Endodermal cell (in vitro differentiated cells): ENCODE results near the gene AMDHD2. TPM values are rescaled to one million over a fixed set of nuclear protein-coding genes. Genes with fewer than 3 reads are reported as not detected.

Source experiments
- DNase-seq: peaks from one replicate; pipeline ENCODE4 v3.0.0-alpha.2; 2017
- H3K27ac ChIP-seq: 2 replicates; pipeline ENCODE4 v1.5.1; 2013; ENCODE audit warnings: mild to moderate bottlenecking, low read depth, low read length, moderate library complexity
- H3K27me3 ChIP-seq: 2 replicates; pipeline ENCODE4 v1.6.1; 2013; ENCODE audit warnings: mild to moderate bottlenecking, low read length, moderate library complexity; ENCODE audit not compliant: insufficient read depth, control insufficient read depth, poor library complexity, severe bottlenecking
- H3K36me3 ChIP-seq: 2 replicates; pipeline ENCODE4 v1.7.0; 2013; ENCODE audit warnings: mild to moderate bottlenecking, low read length, moderate library complexity; ENCODE audit not compliant: control insufficient read depth, insufficient read depth
- H3K4me1 ChIP-seq: one replicate; pipeline ENCODE4 v1.7.0; 2013; ENCODE audit warnings: low read length; ENCODE audit not compliant: control insufficient read depth, insufficient read depth
- H3K4me3 ChIP-seq: 2 replicates; pipeline ENCODE4 v1.5.1; 2013; ENCODE audit warnings: mild to moderate bottlenecking, low read length, moderate library complexity
- H3K9ac ChIP-seq: 2 replicates; pipeline ENCODE4 v1.6.1; 2013; ENCODE audit warnings: mild to moderate bottlenecking, low read length, moderate library complexity; ENCODE audit not compliant: poor library complexity, severe bottlenecking; ENCODE audit errors: extremely low read depth
- H3K9me3 ChIP-seq: 2 replicates; pipeline ENCODE4 v1.6.1; 2013; ENCODE audit warnings: mild to moderate bottlenecking, low read length, moderate library complexity; ENCODE audit not compliant: control insufficient read depth
- H3K27ac Mint-ChIP-seq: 2 replicates; pipeline ENCODE4 v1.8.0; 2020; ENCODE audit warnings: mixed read lengths
- H3K27me3 Mint-ChIP-seq: 2 replicates; pipeline ENCODE4 v1.8.0; 2021; ENCODE audit warnings: mild to moderate bottlenecking, mixed read lengths; ENCODE audit not compliant: insufficient read depth
- H3K36me3 Mint-ChIP-seq: 2 replicates; pipeline ENCODE4 v1.8.0; 2020; ENCODE audit warnings: low read depth, mixed read lengths
- H3K4me1 Mint-ChIP-seq: 2 replicates; pipeline ENCODE4 v1.8.0; 2020; ENCODE audit warnings: mixed read lengths
- H3K4me3 Mint-ChIP-seq: 2 replicates; pipeline ENCODE4 v1.8.0; 2020; ENCODE audit warnings: mild to moderate bottlenecking, moderate library complexity, mixed read lengths
- H3K9me3 Mint-ChIP-seq: 2 replicates; pipeline ENCODE4 v1.8.0; 2020; ENCODE audit warnings: mild to moderate bottlenecking, mixed read lengths
- WGBS, 2 experiments: methylation state at CpG; one replicate each; pipeline versions ENCODE4 v1.1.5 to v1.1.7; 2013; ENCODE audit warnings: missing lambda C conversion rate in 2 of 2, mixed read lengths in 1 of 2; ENCODE audit not compliant: insufficient coverage in 1 of 2, insufficient read length in 1 of 2; 5-methylcytosine and 5-hydroxymethylcytosine counted together
- total RNA-seq, 2 donors: library from RNA; stranded (reverse); fragmentation: NEBNext Ultra II Directional in 1 of 2; extraction: Animal tissue kit (Norgen Biotek cat#: 25700) in 1 of 2; gene quantifications; 2 replicates in 1 of 2; 3 replicates in 1 of 2; pipeline ENCODE4 v1.2.1, GENCODE V29; 2021
- TF ChIP-seq, protein P1 (sequence below): fragments of 200-600 bp; sonication (generic); conservative IDR thresholded peaks from 2 replicates; pipeline ENCODE4 v1.5.0; 2021; ENCODE audit warnings: antibody characterized with exemption, mild to moderate bottlenecking

The AMDHD2 gene
- total RNA-seq, 2 donors from 2014 or later, result 74.6 to 82.2 TPM

DNA sequence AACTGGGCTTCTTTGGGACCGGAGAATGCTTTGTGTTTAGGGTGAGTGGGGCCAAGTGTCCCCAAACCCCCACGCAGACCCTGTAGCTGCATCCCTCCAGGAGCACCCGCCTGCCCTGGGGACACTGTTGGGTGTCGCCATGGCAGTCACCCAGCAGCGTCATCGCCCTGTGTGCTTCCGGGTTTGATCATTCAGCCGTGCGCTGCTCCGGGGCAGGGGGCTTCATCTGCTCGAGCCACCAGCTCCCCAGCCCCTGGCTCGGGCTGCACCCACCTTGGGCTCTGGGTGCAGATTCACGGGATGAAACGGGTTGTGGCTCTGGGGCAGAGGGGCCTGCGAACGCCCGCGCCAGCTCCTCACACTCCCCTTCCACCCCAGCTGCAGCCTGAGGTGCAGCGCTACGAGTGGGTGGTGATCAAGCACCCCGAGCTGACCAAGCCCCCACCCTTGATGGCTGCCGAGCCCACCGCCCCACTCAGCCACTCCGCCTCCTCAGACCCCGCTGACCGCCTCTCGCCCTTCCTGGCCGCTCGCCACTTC is 20.2 kb upstream of the AMDHD2 start:
- Mint-ChIP-seq H3K36me3 (peaks cover 7% of the 10 kb centered on the region), H3K27ac (no peak overlapping the region), H3K4me3 (no peak overlapping the region), H3K9me3 (no peaks in the 10 kb centered on the region), H3K4me1 (no peaks in the 10 kb centered on the region), H3K27me3 (no peaks in the 10 kb centered on the region)
- H3K27me3 ChIP-seq, result no peaks in the 10 kb centered on the region
- H3K27ac ChIP-seq, result no peak overlapping the region
- TF ChIP-seq, protein P1, sequence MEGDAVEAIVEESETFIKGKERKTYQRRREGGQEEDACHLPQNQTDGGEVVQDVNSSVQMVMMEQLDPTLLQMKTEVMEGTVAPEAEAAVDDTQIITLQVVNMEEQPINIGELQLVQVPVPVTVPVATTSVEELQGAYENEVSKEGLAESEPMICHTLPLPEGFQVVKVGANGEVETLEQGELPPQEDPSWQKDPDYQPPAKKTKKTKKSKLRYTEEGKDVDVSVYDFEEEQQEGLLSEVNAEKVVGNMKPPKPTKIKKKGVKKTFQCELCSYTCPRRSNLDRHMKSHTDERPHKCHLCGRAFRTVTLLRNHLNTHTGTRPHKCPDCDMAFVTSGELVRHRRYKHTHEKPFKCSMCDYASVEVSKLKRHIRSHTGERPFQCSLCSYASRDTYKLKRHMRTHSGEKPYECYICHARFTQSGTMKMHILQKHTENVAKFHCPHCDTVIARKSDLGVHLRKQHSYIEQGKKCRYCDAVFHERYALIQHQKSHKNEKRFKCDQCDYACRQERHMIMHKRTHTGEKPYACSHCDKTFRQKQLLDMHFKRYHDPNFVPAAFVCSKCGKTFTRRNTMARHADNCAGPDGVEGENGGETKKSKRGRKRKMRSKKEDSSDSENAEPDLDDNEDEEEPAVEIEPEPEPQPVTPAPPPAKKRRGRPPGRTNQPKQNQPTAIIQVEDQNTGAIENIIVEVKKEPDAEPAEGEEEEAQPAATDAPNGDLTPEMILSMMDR, result no peak
- no peak overlapping the region for H3K4me3 ChIP-seq
- H3K9ac ChIP-seq, result no peak overlapping the region
- DNase-seq, result no peak
- H3K36me3 ChIP-seq, result peaks cover 3% of the 10 kb centered on the region
- 95% methylated on average over 12 to 29 of the region's 29 CpGs for WGBS, 2 experiments
- H3K9me3 ChIP-seq, result no peaks in the 10 kb centered on the region
- no peaks in the 10 kb centered on the region for H3K4me1 ChIP-seq

DNA sequence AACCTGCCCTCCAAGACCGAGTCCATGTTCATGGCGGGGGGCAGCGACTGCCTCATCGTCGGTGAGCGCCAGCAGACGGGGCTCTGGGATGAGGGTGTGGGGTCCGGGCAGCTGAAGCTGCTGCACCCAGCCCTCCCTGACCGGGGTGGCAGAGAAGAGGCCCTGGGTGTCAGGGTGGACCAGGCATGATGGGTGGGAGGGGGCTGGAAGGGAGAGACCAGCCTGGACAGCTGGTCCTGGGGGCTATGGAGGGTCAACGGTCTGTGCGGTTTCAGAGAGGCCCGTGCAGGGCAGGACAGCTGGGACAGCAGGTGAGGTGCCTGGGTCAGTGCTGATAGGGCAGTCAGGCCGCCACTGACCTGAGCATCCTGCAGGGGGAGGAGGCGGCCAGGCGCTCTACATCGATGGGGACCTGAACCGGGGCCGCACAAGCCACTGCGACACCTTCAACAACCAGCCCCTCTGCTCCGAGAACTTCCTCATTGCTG is 19.7 kb upstream of the AMDHD2 start:
- Histone ChIP-seq H3K4me1 (no peaks in the 10 kb centered on the region), H3K9ac (no peak overlapping the region), H3K4me3 (no peak overlapping the region), H3K9me3 (no peaks in the 10 kb centered on the region), H3K27ac (no peak overlapping the region), H3K36me3 (peaks cover 3% of the 10 kb centered on the region), H3K27me3 (no peaks in the 10 kb centered on the region)
- DNase-seq, result peak; percentile 71
- no peaks in the 10 kb centered on the region for H3K4me1 Mint-ChIP-seq
- H3K4me3 Mint-ChIP-seq, result no peak overlapping the region
- H3K27me3 Mint-ChIP-seq, result no peaks in the 10 kb centered on the region
- H3K36me3 Mint-ChIP-seq, result peaks cover 7% of the 10 kb centered on the region
- no peaks in the 10 kb centered on the region for H3K9me3 Mint-ChIP-seq
- H3K27ac Mint-ChIP-seq, result no peak overlapping the region
- TF ChIP-seq, protein P1, result no peak
- WGBS, 2 experiments, result 81 to 92% methylated on average over 14 to 20 of the region's 20 CpGs

DNA sequence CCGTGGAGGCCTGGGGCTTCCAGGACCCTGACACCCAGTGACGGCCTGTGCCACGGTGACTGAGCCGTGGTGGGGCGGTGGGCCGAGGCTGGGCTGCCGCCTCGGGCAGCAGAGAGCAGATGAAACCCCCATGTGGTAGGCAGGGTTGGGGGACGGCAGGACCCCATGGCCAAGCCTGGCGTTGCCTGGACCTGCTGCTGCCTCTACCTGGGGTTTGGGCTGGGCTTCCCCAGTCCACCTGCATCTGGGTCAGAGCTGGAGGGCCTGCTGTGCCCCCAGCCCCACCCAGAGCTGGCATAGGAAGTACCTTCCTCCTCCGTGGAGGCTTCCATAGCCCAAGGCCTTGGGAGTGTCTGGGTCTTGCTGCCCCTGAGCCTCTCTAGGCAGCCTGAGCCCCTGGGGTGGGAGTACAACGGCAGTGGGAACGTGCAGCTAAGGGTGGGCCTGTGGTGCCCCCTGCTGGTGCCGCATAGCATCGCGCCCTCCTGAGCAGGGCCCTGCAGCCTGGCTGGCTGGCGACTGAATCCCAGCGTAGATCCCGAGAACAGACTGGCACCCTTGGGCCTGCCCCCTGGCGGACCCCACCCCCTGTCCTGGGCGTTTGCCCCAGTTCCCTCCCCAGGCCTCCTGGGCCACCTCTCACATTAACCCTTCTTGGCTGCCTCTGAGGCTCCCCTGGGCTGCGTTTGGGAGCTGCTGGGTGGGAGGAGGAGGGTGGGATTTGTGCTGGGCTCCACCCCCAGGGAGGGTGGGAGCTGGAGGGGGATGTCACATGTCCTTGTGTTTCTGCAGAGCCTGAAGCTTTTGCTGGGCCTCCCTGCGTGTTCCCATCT is 19.0 kb upstream of the AMDHD2 start:
- no peak overlapping the region for H3K27ac ChIP-seq
- DNase-seq, result peak; percentile 97
- WGBS, 2 experiments, result 10 to 44% methylated on average over 7 to 22 of the region's 23 CpGs
- no peaks in the 10 kb centered on the region for H3K27me3 ChIP-seq
- Mint-ChIP-seq H3K9me3 (no peaks in the 10 kb centered on the region), H3K4me1 (no peaks in the 10 kb centered on the region), H3K4me3 (peak overlapping the region; percentile 41), H3K27ac (no peak overlapping the region), H3K27me3 (no peaks in the 10 kb centered on the region), H3K36me3 (peaks cover 7% of the 10 kb centered on the region)
- peaks cover 3% of the 10 kb centered on the region for H3K36me3 ChIP-seq
- H3K4me3 ChIP-seq, result peak overlapping the region; percentile 53
- H3K9ac ChIP-seq, result no peak overlapping the region
- H3K4me1 ChIP-seq, result no peaks in the 10 kb centered on the region
- H3K9me3 ChIP-seq, result no peaks in the 10 kb centered on the region
- TF ChIP-seq, protein P1, result peak; percentile 99
